ENCODE measurements around the gene GAPDH. TPM values are rescaled to one million over a fixed set of nuclear protein-coding genes. Genes with fewer than 3 reads are reported as not detected.
"Not testable (repeated sequence)": the region's sequence is repeated elsewhere in the genome, so short reads cannot be mapped to it uniquely, and the experiment has no call there.

Gene GAPDH
- total RNA-seq (3,026 TPM), polyA plus RNA-seq (1,220 TPM)
- long read RNA-seq, donor 1, transcript GAPDH-201 (9 exons, 1,875 nt), result major isoform, 195 of 319 reads
- long read RNA-seq, donor 1, transcript GAPDH-204 (8 exons, 1,256 nt), result minor isoform, 19 of 319 reads
- long read RNA-seq, donor 1, partial matches to known transcripts, result 102 of 319 reads
- long read RNA-seq, donor 1, other reads (novel, unspliced or antisense), result 0 of 319 reads
- long read RNA-seq, donor 2, result 0 reads
- long read RNA-seq, donor 3, transcript GAPDH-205 (9 exons, 1,348 nt), result minor isoform, 8 of 4,325 reads
- long read RNA-seq, donor 3, transcript GAPDH-204 (8 exons, 1,256 nt), result minor isoform, 155 of 4,325 reads
- long read RNA-seq, donor 3, transcript GAPDH-201 (9 exons, 1,875 nt), result major isoform, 2,398 of 4,325 reads
- long read RNA-seq, donor 3, transcript GAPDH-210 (2 exons, 390 nt), result minor isoform, 7 of 4,325 reads
- long read RNA-seq, donor 3, partial matches to known transcripts, result 1,615 of 4,325 reads
- long read RNA-seq, donor 3, other reads (novel, unspliced or antisense), result 136 of 4,325 reads
- long read RNA-seq, donor 4, transcript GAPDH-201 (9 exons, 1,875 nt), result major isoform, 869 of 1,821 reads
- long read RNA-seq, donor 4, transcript GAPDH-204 (8 exons, 1,256 nt), result minor isoform, 90 of 1,821 reads
- long read RNA-seq, donor 4, partial matches to known transcripts, result 816 of 1,821 reads
- long read RNA-seq, donor 4, other reads (novel, unspliced or antisense), result 39 of 1,821 reads
- long read RNA-seq, donor 5, transcript GAPDH-210 (2 exons, 390 nt), result minor isoform, 8 of 5,700 reads
- long read RNA-seq, donor 5, transcript GAPDH-204 (8 exons, 1,256 nt), result minor isoform, 228 of 5,700 reads
- long read RNA-seq, donor 5, transcript GAPDH-201 (9 exons, 1,875 nt), result major isoform, 2,998 of 5,700 reads
- long read RNA-seq, donor 5, partial matches to known transcripts, result 2,243 of 5,700 reads
- long read RNA-seq, donor 5, other reads (novel, unspliced or antisense), result 213 of 5,700 reads
- long read RNA-seq, donor 6, transcript GAPDH-201 (9 exons, 1,875 nt), result major isoform, 1,291 of 2,214 reads
- long read RNA-seq, donor 6, transcript GAPDH-204 (8 exons, 1,256 nt), result minor isoform, 138 of 2,214 reads
- long read RNA-seq, donor 6, partial matches to known transcripts, result 727 of 2,214 reads
- long read RNA-seq, donor 6, other reads (novel, unspliced or antisense), result 52 of 2,214 reads
- long read RNA-seq, donor 7, transcript GAPDH-204 (8 exons, 1,256 nt), result minor isoform, 131 of 3,307 reads
- long read RNA-seq, donor 7, transcript GAPDH-201 (9 exons, 1,875 nt), result major isoform, 1,787 of 3,307 reads
- long read RNA-seq, donor 7, partial matches to known transcripts, result 1,259 of 3,307 reads
- long read RNA-seq, donor 7, other reads (novel, unspliced or antisense), result 120 of 3,307 reads
- long read RNA-seq, donor 8, transcript GAPDH-204 (8 exons, 1,256 nt), result minor isoform, 46 of 1,288 reads
- long read RNA-seq, donor 8, transcript GAPDH-210 (2 exons, 390 nt), result minor isoform, 5 of 1,288 reads
- long read RNA-seq, donor 8, transcript GAPDH-201 (9 exons, 1,875 nt), result major isoform, 637 of 1,288 reads
- long read RNA-seq, donor 8, partial matches to known transcripts, result 571 of 1,288 reads
- long read RNA-seq, donor 8, other reads (novel, unspliced or antisense), result 25 of 1,288 reads
- long read RNA-seq, donor 9, transcript GAPDH-204 (8 exons, 1,256 nt), result minor isoform, 69 of 2,130 reads
- long read RNA-seq, donor 9, transcript GAPDH-201 (9 exons, 1,875 nt), result major isoform, 1,174 of 2,130 reads
- long read RNA-seq, donor 9, transcript GAPDH-210 (2 exons, 390 nt), result minor isoform, 5 of 2,130 reads
- long read RNA-seq, donor 9, partial matches to known transcripts, result 822 of 2,130 reads
- long read RNA-seq, donor 9, other reads (novel, unspliced or antisense), result 52 of 2,130 reads
- long read RNA-seq, donor 10, transcript GAPDH-204 (8 exons, 1,256 nt), result minor isoform, 70 of 2,522 reads
- long read RNA-seq, donor 10, transcript GAPDH-201 (9 exons, 1,875 nt), result major isoform, 1,158 of 2,522 reads
- long read RNA-seq, donor 10, partial matches to known transcripts, result 1,210 of 2,522 reads
- long read RNA-seq, donor 10, other reads (novel, unspliced or antisense), result 77 of 2,522 reads

GRCh38 chr12:6533923-6534694 is at the start of gene GAPDH:
Gene GAPDH, plus strand, starts transcription at chr12:6534517. Its CDS starts 316 bp downstream, at chr12:6534833.
- DNase-seq (ENCODE audit: low read depth in 6 of 9, low spot score in 9 of 9), result peak in 7 of 9 donors; percentile 74 to 92 (median 80)
- Histone ChIP-seq H3K4me1 (ENCODE audit: control insufficient read depth in 2 of 2, insufficient read depth in 2 of 2, low read length in 2 of 2) (peaks cover 23 to 63% of the 10 kb centered on the region in 2 donors), H3K4me3 (ENCODE audit: low read length in 2 of 2) (peak within 1 kb of the TSS; percentile 93 to 100), H3K36me3 (ENCODE audit: control insufficient read depth in 2 of 2, insufficient read depth in 2 of 2, low read length in 1 of 2) (peaks cover 48 to 75% of the 10 kb centered on the region in 2 donors), H3K27ac (ENCODE audit: low read depth in 1 of 2, low read length in 1 of 2) (peak within 1 kb of the TSS; percentile 98), H3K9me3 (ENCODE audit: control insufficient read depth in 2 of 2, insufficient read depth in 1 of 2, low read length in 1 of 2) (peaks cover 0 to 3% of the 10 kb centered on the region in 2 donors), H3K27me3 (ENCODE audit: control insufficient read depth in 2 of 2, insufficient read depth in 1 of 2, low read length in 1 of 2) (no peaks in the 10 kb centered on the region)
- WGBS, result under 1% methylated on average over 62 of the region's 62 CpGs

DNA sequence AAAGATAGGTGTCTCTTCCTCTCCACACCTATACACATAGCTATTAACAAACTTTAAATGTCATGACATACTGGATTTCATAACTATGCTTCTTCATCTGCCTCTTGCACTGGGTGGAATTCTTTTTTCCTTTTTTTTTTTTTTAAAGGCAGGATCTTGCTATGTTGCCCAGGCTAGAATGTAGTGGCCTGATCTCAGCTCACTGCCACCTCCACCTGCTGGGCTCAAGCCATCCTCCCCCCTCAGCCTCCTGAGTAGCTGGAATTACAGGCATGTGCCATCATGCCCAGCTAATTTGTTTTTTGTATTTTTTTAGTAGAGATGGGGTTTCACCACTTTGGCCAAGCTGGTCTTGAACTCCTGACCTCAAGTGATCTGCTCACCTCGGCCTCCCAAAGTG is 46.1 kb upstream of the GAPDH start:
- no peak for DNase-seq (ENCODE audit: low read depth in 6 of 9, low spot score in 9 of 9)
- no peak overlapping the region for H3K4me3 ChIP-seq (ENCODE audit: low read length in 2 of 2)
- peaks cover 5% of the 10 kb centered on the region in 2 donors for H3K4me1 ChIP-seq (ENCODE audit: control insufficient read depth in 2 of 2, insufficient read depth in 2 of 2, low read length in 2 of 2)
- WGBS, result 90% methylated on average over 1 of the region's 1 CpG
- no peak overlapping the region for H3K27ac ChIP-seq (ENCODE audit: low read depth in 1 of 2, low read length in 1 of 2)
- H3K36me3 ChIP-seq (ENCODE audit: control insufficient read depth in 2 of 2, insufficient read depth in 2 of 2, low read length in 1 of 2), result peaks cover 0 to 10% of the 10 kb centered on the region in 2 donors
- H3K27me3 ChIP-seq (ENCODE audit: control insufficient read depth in 2 of 2, insufficient read depth in 1 of 2, low read length in 1 of 2), result no peaks in the 10 kb centered on the region
- H3K9me3 ChIP-seq (ENCODE audit: control insufficient read depth in 2 of 2, insufficient read depth in 1 of 2, low read length in 1 of 2), result no peaks in the 10 kb centered on the region

GRCh38 chr12:6489449-6489848 is 44.9 kb upstream of the GAPDH start:
- 90% methylated on average over 4 of the region's 4 CpGs for WGBS
- Histone ChIP-seq H3K4me3 (ENCODE audit: low read length in 2 of 2) (no peak overlapping the region), H3K9me3 (ENCODE audit: control insufficient read depth in 2 of 2, insufficient read depth in 1 of 2, low read length in 1 of 2) (no peaks in the 10 kb centered on the region), H3K27me3 (ENCODE audit: control insufficient read depth in 2 of 2, insufficient read depth in 1 of 2, low read length in 1 of 2) (no peaks in the 10 kb centered on the region), H3K27ac (ENCODE audit: low read depth in 1 of 2, low read length in 1 of 2) (no peak overlapping the region), H3K36me3 (ENCODE audit: control insufficient read depth in 2 of 2, insufficient read depth in 2 of 2, low read length in 1 of 2) (peaks cover 0 to 10% of the 10 kb centered on the region in 2 donors), H3K4me1 (ENCODE audit: control insufficient read depth in 2 of 2, insufficient read depth in 2 of 2, low read length in 2 of 2) (peaks cover 5 to 6% of the 10 kb centered on the region in 2 donors)
- DNase-seq (ENCODE audit: low read depth in 6 of 9, low spot score in 9 of 9), result no peak

GRCh38 chr12:6490673-6491072 is 43.6 kb upstream of the GAPDH start:
- Histone ChIP-seq H3K4me1 (ENCODE audit: control insufficient read depth in 2 of 2, insufficient read depth in 2 of 2, low read length in 2 of 2) (peaks cover 12 to 14% of the 10 kb centered on the region in 2 donors), H3K36me3 (ENCODE audit: control insufficient read depth in 2 of 2, insufficient read depth in 2 of 2, low read length in 1 of 2) (peaks cover 0 to 19% of the 10 kb centered on the region in 2 donors)
- H3K27me3 ChIP-seq (ENCODE audit: control insufficient read depth in 2 of 2, insufficient read depth in 1 of 2, low read length in 1 of 2); H3K27ac ChIP-seq (ENCODE audit: low read depth in 1 of 2, low read length in 1 of 2); DNase-seq (ENCODE audit: low read depth in 6 of 9, low spot score in 9 of 9); H3K4me3 ChIP-seq (ENCODE audit: low read length in 2 of 2); H3K9me3 ChIP-seq (ENCODE audit: control insufficient read depth in 2 of 2, insufficient read depth in 1 of 2, low read length in 1 of 2): not testable (repeated sequence)
- WGBS, result 97% methylated on average over 1 of the region's 1 CpG

- H3K27ac ChIP-seq (ENCODE audit: low read depth in 1 of 2, low read length in 1 of 2), result peak within 1 kb of the TSS; percentile 99
- H3K4me1 ChIP-seq (ENCODE audit: control insufficient read depth in 2 of 2, insufficient read depth in 2 of 2, low read length in 2 of 2), result peaks cover 21 to 22% of the 10 kb centered on the region in 2 donors
- no peaks in the 10 kb centered on the region for H3K9me3 ChIP-seq (ENCODE audit: control insufficient read depth in 2 of 2, insufficient read depth in 1 of 2, low read length in 1 of 2)
- WGBS, result 1% methylated on average over 39 of the region's 39 CpGs
- H3K36me3 ChIP-seq (ENCODE audit: control insufficient read depth in 2 of 2, insufficient read depth in 2 of 2, low read length in 1 of 2), result peaks cover 17 to 39% of the 10 kb centered on the region in 2 donors
- peak; percentile 80 to 96 (median 93) for DNase-seq (ENCODE audit: low read depth in 6 of 9, low spot score in 9 of 9)
- peak within 1 kb of the TSS; percentile 74 to 98 for H3K4me3 ChIP-seq (ENCODE audit: low read length in 2 of 2)
- no peaks in the 10 kb centered on the region for H3K27me3 ChIP-seq (ENCODE audit: control insufficient read depth in 2 of 2, insufficient read depth in 1 of 2, low read length in 1 of 2)
Measured at GRCh38 chr12:6492838-6493496, 41.4 kb upstream of the GAPDH start, which contains the start of gene MRPL51. Gene MRPL51, minus strand, starts transcription at chr12:6493262. Its CDS starts 126 bp downstream, at chr12:6493136.

- Histone ChIP-seq H3K9me3 (ENCODE audit: control insufficient read depth in 2 of 2, insufficient read depth in 1 of 2, low read length in 1 of 2) (no peaks in the 10 kb centered on the region), H3K4me1 (ENCODE audit: control insufficient read depth in 2 of 2, insufficient read depth in 2 of 2, low read length in 2 of 2) (peaks cover 21 to 22% of the 10 kb centered on the region in 2 donors), H3K27ac (ENCODE audit: low read depth in 1 of 2, low read length in 1 of 2) (peak within 1 kb of the TSS; percentile 99), H3K27me3 (ENCODE audit: control insufficient read depth in 2 of 2, insufficient read depth in 1 of 2, low read length in 1 of 2) (no peaks in the 10 kb centered on the region), H3K4me3 (ENCODE audit: low read length in 2 of 2) (peak within 1 kb of the TSS; percentile 74 to 98), H3K36me3 (ENCODE audit: control insufficient read depth in 2 of 2, insufficient read depth in 2 of 2, low read length in 1 of 2) (peaks cover 18 to 44% of the 10 kb centered on the region in 2 donors)
- WGBS, result under 1% methylated on average over 49 of the region's 49 CpGs
- DNase-seq (ENCODE audit: low read depth in 6 of 9, low spot score in 9 of 9), result peak; percentile 82 to 98 (median 94)
Measured at GRCh38 chr12:6493497-6494257, 40.6 kb upstream of the GAPDH start, which contains the start of gene NCAPD2. Gene NCAPD2, plus strand, starts transcription at chr12:6494102. Its CDS starts 997 bp downstream, at chr12:6495099.
